OCI-LY7 (cell line): Measurements from ENCODE around the gene GNG14. TPM values are rescaled to one million over a fixed set of nuclear protein-coding genes. Genes with fewer than 3 reads are reported as not detected.
A peak's percentile ranks its signal among the peaks of the same experiment; 100 is the strongest.

Experiments
- BruUV-seq: library from RNA; stranded (reverse); fragments of 400-500 nt; replicated peaks from 2 replicates; lab custom pipeline; 2021; lab: Mats Ljungman, UMichigan
- CTCF ChIA-PET: fragments of 300-600 bp; sonication (Branson Sonifier 250); formaldehyde crosslinking; loops from one replicate; lab custom pipeline; 2022; ENCODE audit warnings: antibody characterized with exemption; ENCODE audit not compliant: unreplicated experiment; lab: Charles Lee
- POLR2A ChIA-PET: fragments of 300-600 bp; sonication (Branson Sonifier 250); formaldehyde crosslinking; loops from one replicate; lab custom pipeline; 2022; ENCODE audit warnings: antibody characterized with exemption; lab: Charles Lee
- DNase-seq: peaks from one replicate; pipeline ENCODE4 v3.0.0-alpha.2; 2015; ENCODE audit warnings: low spot score
- H2AFZ ChIP-seq: fragments of 200-600 bp; sonication (generic), shearing (Covaris generic); 2 replicates; pipeline ENCODE4 v1.6.1; 2014; ENCODE audit warnings: mild to moderate bottlenecking, antibody characterized with exemption, low read length, moderate library complexity
- H3K27ac ChIP-seq: fragments of 200-600 bp; sonication (generic); 2 replicates; pipeline ENCODE4 v1.5.1; 2014; ENCODE audit warnings: mixed run types, low read depth, mild to moderate bottlenecking, moderate library complexity, low read length, inconsistent platforms; ENCODE audit not compliant: poor library complexity, severe bottlenecking
- H3K36me3 ChIP-seq: fragments of 200-600 bp; sonication (generic); 2 replicates; pipeline ENCODE4 v1.6.1; 2014; ENCODE audit warnings: mild to moderate bottlenecking, antibody characterized with exemption, low read length, moderate library complexity, mixed read lengths; ENCODE audit not compliant: insufficient read depth
- H3K4me1 ChIP-seq: fragments of 200-600 bp; sonication (generic); 2 replicates; pipeline ENCODE4 v1.5.1; 2014; ENCODE audit warnings: mild to moderate bottlenecking, low read length; ENCODE audit not compliant: insufficient read depth, poor library complexity, severe bottlenecking
- H3K4me2 ChIP-seq: fragments of 200-600 bp; sonication (generic); 2 replicates; pipeline ENCODE4 v1.6.1; 2014; ENCODE audit warnings: mild to moderate bottlenecking, low read length
- H3K4me3 ChIP-seq: fragments of 200-600 bp; sonication (generic); 2 replicates; pipeline ENCODE4 v1.5.1; 2014; ENCODE audit warnings: mild to moderate bottlenecking, low read depth, low read length; ENCODE audit not compliant: poor library complexity, severe bottlenecking
- H3K79me2 ChIP-seq: fragments of 200-600 bp; sonication (generic); 2 replicates; pipeline ENCODE4 v1.6.1; 2016; ENCODE audit warnings: low read depth, mild to moderate bottlenecking, low read length, moderate library complexity, mixed read lengths; ENCODE audit not compliant: insufficient read depth
- H3K9me2 ChIP-seq: fragments of 200-600 bp; sonication (generic); 2 replicates; pipeline ENCODE4 v1.6.1; 2016; ENCODE audit warnings: mild to moderate bottlenecking, low read length, mixed read lengths; ENCODE audit not compliant: insufficient read depth
- H3K9me3 ChIP-seq: fragments of 200-600 bp; sonication (generic); 2 replicates; pipeline ENCODE4 v1.6.1; 2014; ENCODE audit warnings: mild to moderate bottlenecking, mixed run types, low read length, mixed read lengths
- H4K20me1 ChIP-seq: fragments of 200-600 bp; sonication (generic); 2 replicates; pipeline ENCODE4 v1.6.1; 2014; ENCODE audit warnings: mild to moderate bottlenecking, antibody characterized with exemption, low read length, moderate library complexity, mixed read lengths; ENCODE audit not compliant: insufficient read depth
- EZH2phosphoT487 ChIP-seq: fragments of 200-600 bp; sonication (generic); IDR thresholded peaks from 2 replicates; pipeline ENCODE4 v1.6.1; 2018; ENCODE audit warnings: low read depth, borderline replicate concordance, mild to moderate bottlenecking, mixed run types, antibody characterized with exemption, low read length, moderate library complexity, mixed read lengths
- intact Hi-C: fragments of 100-400 bp; cut with micrococcal nuclease; formaldehyde crosslinking; loops from one replicate; pipeline ENCODE4 v1.10.0; 2022; ENCODE audit not compliant: unreplicated experiment
- total RNA-seq, 2 experiments: library from RNA; depleted of rRNA in 1 of 2; stranded (reverse); fragments of >200 nt in 1 of 2; shearing (Covaris generic) in 1 of 2; gene quantifications; 2 replicates each; pipeline ENCODE4 v1.2.3, GENCODE V29; 2014 to 2022
- TF ChIP-seq, protein P1 (sequence below): fragments of 200-600 bp; sonication (generic); conservative IDR thresholded peaks from 2 replicates; pipeline ENCODE4 v1.5.1; 2014; ENCODE audit warnings: mild to moderate bottlenecking, antibody characterized with exemption, low read length, moderate library complexity, mixed read lengths

The GNG14 gene
- total RNA-seq, 2 experiments from 2014 or later: 0.93 TPM; not detected in 1

DNA sequence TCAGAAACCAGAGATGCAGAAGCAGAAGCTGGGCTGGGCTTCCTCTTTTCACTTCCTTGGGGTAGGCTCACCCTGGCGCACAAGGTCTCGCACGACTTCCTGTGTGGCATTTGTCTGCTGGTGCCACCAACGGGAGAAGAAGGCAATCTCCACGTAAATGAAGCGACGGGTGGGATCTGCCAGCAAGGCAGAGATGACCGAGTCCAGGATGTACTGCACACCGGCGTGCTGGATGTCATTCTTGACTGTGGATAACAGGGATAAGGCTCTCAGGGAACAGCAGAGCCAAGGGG, 22.6 kb upstream of the GNG14 start:
- intact Hi-C loops: loop anchor here (1.0 to 2.0 kb wide), 2 partner anchors 54 to 101 kb away; partner anchors contain the start of genes ZNF490 and ZNF791
- ChIA-PET CTCF (no interaction called here), POLR2A (interaction anchor here (1.2 kb wide), 1 partner anchor 52 kb away, joined by 3 read pairs; no protein-coding TSS in a partner anchor)
- Histone ChIP-seq H2AFZ (peak overlapping the region; percentile 49; the same call in 1 of the 2 replicates), H3K9me2 (no peaks in the 10 kb centered on the region), H3K27ac (peak overlapping the region; percentile 71), H3K4me3 (peak overlapping the region; percentile 85), H3K4me1 (peaks cover 37% of the 10 kb centered on the region), H3K4me2 (peak overlapping the region; percentile 90), H3K79me2 (peaks cover 23% of the 10 kb centered on the region; the same call in 1 of the 2 replicates), H4K20me1 (no peaks in the 10 kb centered on the region), H3K9me3 (no peaks in the 10 kb centered on the region), H3K36me3 (peaks cover 39% of the 10 kb centered on the region)
- TF ChIP-seq, protein P1, sequence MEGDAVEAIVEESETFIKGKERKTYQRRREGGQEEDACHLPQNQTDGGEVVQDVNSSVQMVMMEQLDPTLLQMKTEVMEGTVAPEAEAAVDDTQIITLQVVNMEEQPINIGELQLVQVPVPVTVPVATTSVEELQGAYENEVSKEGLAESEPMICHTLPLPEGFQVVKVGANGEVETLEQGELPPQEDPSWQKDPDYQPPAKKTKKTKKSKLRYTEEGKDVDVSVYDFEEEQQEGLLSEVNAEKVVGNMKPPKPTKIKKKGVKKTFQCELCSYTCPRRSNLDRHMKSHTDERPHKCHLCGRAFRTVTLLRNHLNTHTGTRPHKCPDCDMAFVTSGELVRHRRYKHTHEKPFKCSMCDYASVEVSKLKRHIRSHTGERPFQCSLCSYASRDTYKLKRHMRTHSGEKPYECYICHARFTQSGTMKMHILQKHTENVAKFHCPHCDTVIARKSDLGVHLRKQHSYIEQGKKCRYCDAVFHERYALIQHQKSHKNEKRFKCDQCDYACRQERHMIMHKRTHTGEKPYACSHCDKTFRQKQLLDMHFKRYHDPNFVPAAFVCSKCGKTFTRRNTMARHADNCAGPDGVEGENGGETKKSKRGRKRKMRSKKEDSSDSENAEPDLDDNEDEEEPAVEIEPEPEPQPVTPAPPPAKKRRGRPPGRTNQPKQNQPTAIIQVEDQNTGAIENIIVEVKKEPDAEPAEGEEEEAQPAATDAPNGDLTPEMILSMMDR: peak; percentile 31; the same call in 1 of the 2 replicates
- TF ChIP-seq EZH2phosphoT487: no peak
- DNase-seq: peak; percentile 92
- BruUV-seq: no TSS peak

DNA sequence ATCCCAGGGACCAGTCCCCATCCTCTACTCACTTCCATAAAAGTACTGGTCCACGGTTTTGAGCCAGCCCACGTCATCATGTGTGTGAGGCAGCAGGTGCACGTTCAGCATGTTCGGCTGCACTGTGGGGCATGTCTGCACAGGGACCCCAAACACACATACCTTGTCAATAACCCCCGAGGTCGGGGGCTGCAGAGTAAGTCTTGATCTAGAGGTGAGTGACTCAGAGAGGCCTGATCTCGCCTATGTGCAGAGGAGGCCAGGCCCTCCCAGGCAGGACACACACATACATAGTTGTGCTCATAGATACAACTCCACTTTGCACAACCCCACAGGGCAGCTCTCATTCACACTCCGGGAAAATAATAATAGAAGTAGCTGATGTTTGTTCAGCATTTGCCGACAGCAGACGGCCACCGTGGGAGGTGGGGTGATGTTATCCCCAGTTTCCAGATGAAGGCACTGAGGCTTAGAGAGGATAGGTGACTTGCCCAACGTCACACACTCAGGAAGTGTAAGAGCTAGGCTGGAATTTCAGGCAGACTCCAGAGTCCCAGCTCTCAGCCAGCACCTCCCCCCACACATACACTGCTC, 22.0 kb upstream of the GNG14 start:
- peak; percentile 56 for DNase-seq
- H3K9me3 ChIP-seq: no peaks in the 10 kb centered on the region
- peak overlapping the region; percentile 90 for H3K4me2 ChIP-seq
- ChIA-PET POLR2A (interaction anchor here (0.9 to 1.2 kb wide), 3 partner anchors 35 to 57 kb away, joined by 3 read pairs; no protein-coding TSS in a partner anchor), CTCF (no interaction called here)
- peaks cover 42% of the 10 kb centered on the region for H3K36me3 ChIP-seq
- peaks cover 27% of the 10 kb centered on the region; the same call in 1 of the 2 replicates for H3K79me2 ChIP-seq
- H2AFZ ChIP-seq: peak overlapping the region; percentile 49; the same call in 1 of the 2 replicates
- intact Hi-C loops: loop anchor here (1.0 to 2.0 kb wide), 2 partner anchors 55 to 101 kb away; partner anchors contain the start of genes ZNF490 and ZNF791
- H3K27ac ChIP-seq: peak overlapping the region; percentile 71
- H4K20me1 ChIP-seq: no peaks in the 10 kb centered on the region
- no peaks in the 10 kb centered on the region for H3K9me2 ChIP-seq
- peaks cover 42% of the 10 kb centered on the region for H3K4me1 ChIP-seq
- TF ChIP-seq, protein P1: no peak; the same call in 1 of the 2 replicates
- no peak for TF ChIP-seq EZH2phosphoT487
- no TSS peak for BruUV-seq
- H3K4me3 ChIP-seq: peak overlapping the region; percentile 85
